D721Med (cell line): ENCODE measurements around the gene RACK1.

Source experiments
- DNase-seq: peaks from one replicate; pipeline ENCODE4 v3.0.0; 2011; ENCODE audit warnings: low spot score; ENCODE audit not compliant: insufficient read length
- FAIRE-seq: peaks from 2 replicates; lab custom pipeline; 2011; peaks lifted over from hg19 to GRCh38; lab: Jason Lieb, UNC
- CTCF ChIP-seq: IDR thresholded peaks from 2 replicates; pipeline ENCODE4 v1.5.1; 2012; ENCODE audit warnings: mild to moderate bottlenecking, control low read depth; ENCODE audit not compliant: insufficient read depth; ENCODE audit errors: missing control alignments

The RACK1 gene

GRCh38 chr5:181207960-181208253, 35.8 kb downstream of the RACK1 start:
- DNase-seq (no peak), FAIRE-seq (no peak)
- no peak for TF ChIP-seq CTCF

DNA sequence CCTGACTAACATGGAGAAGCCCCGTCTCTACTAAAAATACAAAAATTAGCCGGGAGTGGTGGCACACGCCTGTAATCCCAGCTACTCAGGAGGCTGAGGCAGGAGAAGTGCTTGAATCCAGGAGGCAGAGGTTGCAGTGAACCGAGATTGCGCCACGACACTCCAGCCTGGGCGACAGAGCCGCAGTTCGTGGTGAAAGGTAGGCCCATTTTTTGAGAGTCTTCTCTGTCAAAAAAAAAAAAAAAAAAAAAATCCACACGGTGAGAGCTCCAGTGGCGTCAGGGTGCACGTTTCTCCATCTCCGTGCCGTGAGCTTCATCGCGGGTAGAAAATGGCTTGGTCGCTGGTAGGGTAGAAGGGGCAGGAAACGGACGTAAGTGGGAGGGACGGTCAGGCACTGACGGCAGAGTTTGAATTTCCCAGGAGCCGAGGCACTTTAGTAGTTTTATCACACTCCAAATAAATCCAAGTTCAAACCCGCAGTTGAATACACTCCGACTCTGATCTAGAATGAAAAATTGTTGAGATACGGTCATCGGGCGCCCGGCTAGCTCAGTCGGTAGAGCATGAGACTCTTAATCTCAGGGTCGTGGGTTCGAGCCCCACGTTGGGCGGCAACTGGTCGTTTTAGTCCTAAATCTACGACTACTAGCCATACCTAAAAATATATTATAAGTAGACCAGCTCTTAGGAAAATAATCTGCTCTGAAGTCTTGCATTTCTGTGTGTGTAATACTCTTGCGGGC, 36.3 kb downstream of the RACK1 start:
- DNase-seq = no peak
- no peak for FAIRE-seq
- no peak for TF ChIP-seq CTCF

DNA sequence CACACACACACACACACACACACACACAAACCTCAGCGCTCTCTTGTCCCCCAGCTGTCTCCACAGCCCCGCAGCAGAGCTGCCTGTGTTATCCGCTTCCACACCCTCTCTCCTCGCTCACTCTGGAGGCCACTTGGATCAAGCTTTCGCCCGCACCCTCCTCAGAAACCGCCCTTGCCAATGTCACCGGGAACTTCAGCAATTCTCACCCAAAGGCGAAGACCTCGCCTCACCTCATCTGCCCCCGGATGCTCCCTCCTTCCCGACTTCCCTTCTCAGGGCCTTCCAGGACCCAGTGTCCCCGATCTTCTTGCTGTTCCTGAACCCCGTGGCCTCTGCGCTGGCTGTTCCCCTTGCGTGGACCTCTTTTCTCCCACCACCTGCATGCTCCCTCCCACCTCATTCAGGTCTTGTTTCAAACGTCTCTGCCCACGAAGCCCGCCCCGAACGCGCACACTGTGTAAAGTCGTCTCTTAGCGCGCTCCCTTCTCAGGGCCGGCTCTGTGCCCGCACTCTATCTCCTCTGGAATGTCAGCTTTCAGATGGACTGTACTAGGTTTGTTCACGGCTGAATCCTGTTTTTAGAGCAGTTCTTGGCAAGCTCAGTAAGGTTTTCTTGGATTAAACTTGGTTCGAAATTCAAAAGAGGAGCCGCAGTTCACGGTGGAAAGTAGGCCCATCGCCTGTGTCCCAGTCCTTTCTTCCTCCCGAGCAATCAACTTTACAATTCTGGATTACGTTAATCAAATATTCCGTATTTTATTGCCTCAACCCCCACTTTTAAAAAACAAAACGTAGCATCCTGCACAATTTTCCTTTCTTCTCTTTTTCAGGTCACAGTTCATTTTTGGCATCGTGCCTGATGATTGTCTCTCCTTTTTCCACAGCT, 37.7 kb downstream of the RACK1 start:
- TF ChIP-seq CTCF = no peak
- no peak for FAIRE-seq
- no peak for DNase-seq

DNA sequence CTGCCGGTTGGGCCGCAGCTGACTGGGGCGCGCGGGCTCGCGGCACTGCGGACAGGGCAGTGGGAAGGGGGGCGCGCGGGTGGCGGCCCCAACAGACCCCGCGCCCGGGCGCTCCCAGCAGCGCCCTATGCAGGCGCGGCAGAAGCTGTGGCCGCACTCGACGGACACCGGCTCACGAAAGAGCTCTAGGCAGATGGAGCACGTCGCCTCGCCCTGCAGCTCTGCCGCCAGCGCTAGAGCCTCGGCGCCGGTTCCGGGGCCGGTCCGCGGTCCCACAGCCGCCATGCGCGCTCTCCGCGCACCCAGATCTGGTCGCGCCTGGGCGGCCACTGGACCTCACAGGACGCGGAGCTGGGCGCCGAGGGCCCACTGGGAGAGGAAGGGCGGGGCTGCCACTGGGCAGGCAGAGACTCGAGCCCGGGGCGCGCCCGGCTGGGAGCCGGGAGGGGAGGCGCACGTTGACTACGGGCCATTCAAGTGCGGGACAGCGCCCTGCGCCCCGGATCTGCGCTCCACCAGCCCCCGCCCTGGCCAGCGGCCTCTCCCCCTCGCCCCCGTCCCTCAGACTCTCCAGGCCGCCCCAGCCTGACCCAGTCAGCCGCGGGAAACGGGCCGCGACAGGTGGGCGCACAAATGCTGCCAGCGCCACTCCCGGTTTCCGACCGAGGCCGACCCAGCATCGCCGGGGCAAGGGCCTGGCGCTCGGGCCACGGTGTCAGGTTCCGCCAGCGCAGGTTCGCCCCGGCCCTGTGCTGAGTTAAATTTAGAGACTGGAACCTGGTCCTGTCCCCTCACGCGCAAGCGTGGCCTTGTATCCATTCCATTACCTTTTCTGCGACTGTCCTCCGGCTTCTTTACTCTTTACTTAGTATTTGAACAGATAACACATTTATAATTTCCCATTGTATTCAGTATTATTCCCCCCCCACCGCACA, 38.6 kb downstream of the RACK1 start, which contains the start of gene TRIM7:
Gene TRIM7 (minus strand): TSS at position 371 of the 935 bp plus-strand sequence. CDS start 86 bp downstream, at position 285.
- no peak for TF ChIP-seq CTCF
- FAIRE-seq (no peak), DNase-seq (no peak)

- FAIRE-seq (no peak), DNase-seq (no peak)
- peak; percentile 4 for TF ChIP-seq CTCF
These were observed 39.4 kb downstream of the RACK1 start for GRCh38 chr5:181204113-181204825.

- DNase-seq = no peak
- no peak for TF ChIP-seq CTCF
- FAIRE-seq = no peak
These were observed 40.0 kb downstream of the RACK1 start for GRCh38 chr5:181203777-181204112.
